Stimulated activated naive CD8-positive, alpha-beta T cell treated with anti-CD3 and anti-CD28 coated beads, Interleukin-15, amount 100 ng/mL, for 72 hours (primary cell): ENCODE results near the gene NOX5.
A peak's percentile ranks its signal among the peaks of the same experiment; 100 is the strongest.

Experiments
- ATAC-seq: fragments of 150-1000 bp; cut with Tn5 transposase; 2 replicates; pipeline ENCODE4 v1.10.0; 2021; ENCODE audit warnings: mild to moderate bottlenecking, moderate library complexity
- DNase-seq, 2 donors: peaks; one replicate each; pipeline ENCODE4 v3.0.0; 2021 to 2022
- H3K27ac Mint-ChIP-seq, 2 donors: one replicate each; pipeline ENCODE4 v1.8.0; 2022; ENCODE audit warnings: mild to moderate bottlenecking in 2 of 2, mixed read lengths in 2 of 2, moderate library complexity in 2 of 2
- H3K27me3 Mint-ChIP-seq: one replicate; pipeline ENCODE4 v1.8.0; 2022; ENCODE audit warnings: mixed read lengths
- H3K4me1 Mint-ChIP-seq: one replicate; pipeline ENCODE4 v1.8.0; 2022; ENCODE audit warnings: mild to moderate bottlenecking, mixed read lengths
- H3K4me3 Mint-ChIP-seq, 2 donors: one replicate each; pipeline ENCODE4 v1.8.0; 2022; ENCODE audit warnings: mild to moderate bottlenecking in 2 of 2, mixed read lengths in 2 of 2, moderate library complexity in 1 of 2
- H3K9me3 Mint-ChIP-seq, 2 donors: one replicate each; pipeline ENCODE4 v1.8.0; 2022; ENCODE audit warnings: mixed read lengths in 2 of 2

The NOX5 gene

DNA sequence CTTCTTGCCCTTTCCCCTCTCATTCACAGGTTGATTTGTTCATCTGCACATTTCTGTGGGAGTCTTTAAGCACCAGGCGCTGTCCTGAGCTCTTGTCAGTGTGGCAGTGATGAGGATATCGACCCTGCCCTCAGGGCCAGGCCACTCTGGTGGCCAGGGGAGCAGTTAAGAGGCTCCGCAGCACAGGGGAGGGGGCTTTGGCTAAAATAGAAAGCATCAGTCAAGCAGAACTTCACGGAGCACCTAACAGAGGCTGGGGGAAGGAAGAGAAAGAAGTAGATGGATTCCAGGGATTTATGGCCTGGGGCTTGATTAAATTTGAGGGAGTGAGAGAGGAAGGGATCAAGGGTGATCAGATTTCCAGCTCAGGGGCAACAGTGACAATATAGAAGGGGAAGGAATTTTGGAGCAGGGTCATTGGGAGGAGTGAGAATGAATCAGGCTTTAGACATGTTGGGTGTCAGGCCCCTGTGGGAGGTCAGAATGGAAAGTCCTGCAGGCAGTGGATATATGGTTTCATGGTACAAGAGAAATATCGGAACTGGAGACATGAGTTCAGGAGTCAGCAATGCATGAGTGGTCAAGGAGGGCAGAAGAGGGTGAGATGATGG is 73.0 kb downstream of the NOX5 start:
- peaks cover 58% of the 10 kb centered on the region for H3K27me3 Mint-ChIP-seq
- H3K27ac Mint-ChIP-seq, result no peak overlapping the region
- no peak overlapping the region for H3K4me3 Mint-ChIP-seq
- DNase-seq (no peak), ATAC-seq (no peak)
- no peaks in the 10 kb centered on the region for H3K9me3 Mint-ChIP-seq
- H3K4me1 Mint-ChIP-seq, result peaks cover 10% of the 10 kb centered on the region

DNA sequence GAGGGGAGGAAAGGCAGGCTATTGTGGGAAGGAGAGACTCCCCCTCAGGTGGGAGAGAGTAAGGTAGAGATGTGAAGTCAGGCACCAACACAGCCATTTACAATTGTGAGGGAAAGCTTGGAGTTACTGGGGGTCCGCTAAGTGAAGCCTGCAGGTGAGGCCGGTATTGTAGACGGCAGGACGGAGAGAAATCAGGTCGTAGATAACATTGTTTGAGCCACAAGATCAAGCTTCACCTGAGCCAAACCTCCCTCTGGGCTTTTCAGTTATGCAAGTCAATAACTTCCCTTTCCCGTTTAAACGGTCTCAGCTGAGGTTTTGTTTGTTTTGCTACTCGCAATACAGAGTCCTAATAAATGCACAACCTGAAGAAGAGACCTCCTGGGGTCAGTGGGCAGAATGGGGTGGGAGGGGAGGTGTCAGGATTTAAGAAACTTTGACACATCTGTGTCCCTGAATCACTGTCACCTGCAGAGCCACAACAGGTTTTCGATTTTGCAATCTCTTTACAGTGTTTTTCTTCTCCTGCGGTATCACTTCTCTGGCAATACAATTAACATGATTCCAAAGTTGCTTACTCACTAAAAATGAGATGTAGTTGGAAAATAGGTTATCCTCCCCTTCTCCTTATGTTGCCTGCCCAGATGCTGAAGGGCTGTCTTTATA is 73.9 kb downstream of the NOX5 start:
- H3K27me3 Mint-ChIP-seq, result peaks cover 58% of the 10 kb centered on the region
- H3K9me3 Mint-ChIP-seq, result no peaks in the 10 kb centered on the region
- H3K4me3 Mint-ChIP-seq, result no peak overlapping the region
- H3K27ac Mint-ChIP-seq, result peak overlapping the region in 1 of 2 donors; percentile 42
- peaks cover under 1% of the 10 kb centered on the region for H3K4me1 Mint-ChIP-seq
- DNase-seq, result no peak
- ATAC-seq, result no peak

DNA sequence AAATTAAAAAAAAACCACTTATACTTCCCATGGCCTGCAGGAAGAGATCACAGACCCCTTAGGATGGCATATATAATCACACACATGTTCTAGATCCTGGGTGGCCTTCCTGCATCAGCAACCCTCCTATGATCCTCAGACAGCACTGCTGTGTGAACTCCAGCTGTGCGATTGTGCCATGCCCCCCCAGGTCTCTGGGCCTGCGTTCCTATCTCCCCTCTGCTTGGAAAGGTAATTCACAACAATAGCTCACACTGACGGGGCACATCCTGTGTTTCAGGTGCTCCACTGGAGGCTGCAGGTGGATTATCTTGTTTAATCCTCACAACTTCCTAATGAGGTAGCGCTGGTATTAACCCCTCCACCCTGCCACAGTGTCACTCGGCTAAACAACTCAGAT is 74.8 kb downstream of the NOX5 start:
- no peak for ATAC-seq
- H3K4me1 Mint-ChIP-seq, result no peaks in the 10 kb centered on the region
- H3K27me3 Mint-ChIP-seq, result peaks cover 54% of the 10 kb centered on the region
- H3K4me3 Mint-ChIP-seq, result no peak overlapping the region
- H3K27ac Mint-ChIP-seq, result no peak overlapping the region
- no peaks in the 10 kb centered on the region for H3K9me3 Mint-ChIP-seq
- DNase-seq, result no peak

DNA sequence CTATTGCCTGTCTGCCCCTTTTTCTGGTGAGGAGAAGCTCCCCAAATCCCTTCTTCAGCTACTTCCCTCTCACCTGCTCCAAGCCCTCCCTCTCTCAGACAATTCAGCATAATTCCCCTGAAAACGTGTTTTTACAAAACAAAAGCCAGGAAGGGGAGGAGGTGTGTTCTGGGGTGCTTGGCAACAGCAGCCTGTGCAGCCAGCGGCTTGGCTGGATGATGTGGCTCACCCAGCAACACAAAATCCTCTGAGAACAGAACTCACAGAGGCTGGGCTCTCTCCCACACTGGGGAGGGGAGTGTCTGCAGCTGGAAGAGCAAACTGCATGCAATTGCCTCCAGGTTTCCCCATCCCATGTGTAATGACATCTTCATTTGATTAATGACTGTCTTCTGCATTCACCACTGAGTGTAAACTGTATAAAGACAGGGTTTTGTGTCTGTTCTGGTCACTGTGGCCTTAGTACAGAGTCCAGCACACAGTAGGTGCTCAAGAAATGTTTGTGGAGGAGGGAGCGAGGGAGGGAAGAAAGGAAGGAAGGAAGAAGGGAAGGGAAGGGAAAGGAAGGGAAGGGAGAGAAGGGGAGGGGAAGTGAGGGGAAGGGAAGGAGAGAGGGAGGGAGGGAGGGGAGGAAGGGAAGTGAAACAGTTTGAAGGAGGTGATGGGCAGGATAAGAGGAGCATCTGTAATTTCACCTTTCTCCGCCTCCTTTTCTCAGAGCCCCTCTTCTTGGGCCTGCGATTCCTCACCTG is 75.9 kb downstream of the NOX5 start:
- no peaks in the 10 kb centered on the region for H3K4me1 Mint-ChIP-seq
- ATAC-seq (no peak), DNase-seq (no peak)
- peaks cover 43% of the 10 kb centered on the region for H3K27me3 Mint-ChIP-seq
- no peak overlapping the region for H3K4me3 Mint-ChIP-seq
- no peak overlapping the region for H3K27ac Mint-ChIP-seq
- no peaks in the 10 kb centered on the region for H3K9me3 Mint-ChIP-seq

DNA sequence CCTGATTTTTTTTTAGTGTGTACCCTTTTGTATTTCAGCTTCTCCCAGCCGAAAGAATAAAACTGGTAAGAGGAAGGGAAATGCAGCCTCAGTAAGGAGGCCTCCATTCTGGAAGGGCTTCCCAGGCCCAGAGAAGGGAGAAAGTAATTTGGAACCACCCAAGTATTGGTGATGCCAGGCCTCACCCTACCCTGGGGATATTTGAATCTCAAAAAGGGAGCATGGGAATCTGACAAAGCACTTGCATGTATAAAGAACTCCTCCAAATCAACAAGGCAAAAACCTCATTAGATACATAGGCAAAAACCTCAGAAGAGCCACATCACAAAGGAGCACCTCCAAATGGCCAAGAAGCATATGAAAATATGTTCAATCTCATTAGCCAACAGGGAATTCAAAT is 77.2 kb downstream of the NOX5 start:
- H3K27me3 Mint-ChIP-seq, result peaks cover 36% of the 10 kb centered on the region
- no peaks in the 10 kb centered on the region for H3K4me1 Mint-ChIP-seq
- no peak overlapping the region for H3K27ac Mint-ChIP-seq
- no peaks in the 10 kb centered on the region for H3K9me3 Mint-ChIP-seq
- no peak overlapping the region for H3K4me3 Mint-ChIP-seq
- DNase-seq (no peak), ATAC-seq (no peak)

DNA sequence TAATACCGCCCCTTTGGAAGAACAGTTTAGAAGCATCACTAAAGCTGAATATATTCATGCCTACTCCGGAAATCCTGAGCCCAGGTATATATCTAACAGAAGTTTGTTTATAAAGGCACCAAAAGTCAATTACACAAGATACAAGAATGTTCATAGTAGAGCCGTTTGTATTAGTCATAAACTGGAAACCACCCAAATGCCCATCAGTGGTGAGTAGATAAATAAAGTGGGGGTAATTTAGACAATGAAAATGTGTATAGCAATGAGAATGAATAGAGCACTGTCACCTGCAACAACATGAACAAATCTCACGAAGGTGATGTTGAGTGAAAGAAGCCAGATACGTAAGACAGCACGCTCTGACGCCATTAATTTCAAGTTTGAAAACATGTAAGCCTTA is 77.7 kb downstream of the NOX5 start:
- no peaks in the 10 kb centered on the region for H3K4me1 Mint-ChIP-seq
- DNase-seq, result no peak
- ATAC-seq, result no peak
- H3K27ac Mint-ChIP-seq, result no peak overlapping the region
- H3K27me3 Mint-ChIP-seq, result peaks cover 31% of the 10 kb centered on the region
- H3K9me3 Mint-ChIP-seq, result no peaks in the 10 kb centered on the region
- H3K4me3 Mint-ChIP-seq, result no peak overlapping the region

DNA sequence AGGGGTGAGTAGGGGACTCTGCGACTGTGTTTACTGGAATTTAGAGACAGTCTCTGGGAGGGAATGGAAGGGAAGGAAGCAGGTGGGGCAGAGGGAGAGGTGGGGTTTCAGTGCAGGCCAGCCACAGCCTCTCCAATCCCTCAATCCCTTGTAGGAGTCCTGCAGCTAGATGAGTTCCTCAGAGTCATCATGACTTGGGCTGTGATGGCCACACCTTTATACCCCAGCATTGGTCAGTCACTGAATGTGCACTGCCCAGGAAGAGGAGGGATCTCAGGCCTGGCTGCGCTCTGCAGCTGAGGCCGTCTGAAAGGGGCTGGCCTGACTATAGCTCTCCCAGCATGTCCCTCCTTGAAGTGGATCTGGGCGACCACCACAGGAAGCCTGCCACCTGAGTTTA is 78.6 kb downstream of the NOX5 start:
- no peak for DNase-seq
- no peak overlapping the region for H3K4me3 Mint-ChIP-seq

DNA sequence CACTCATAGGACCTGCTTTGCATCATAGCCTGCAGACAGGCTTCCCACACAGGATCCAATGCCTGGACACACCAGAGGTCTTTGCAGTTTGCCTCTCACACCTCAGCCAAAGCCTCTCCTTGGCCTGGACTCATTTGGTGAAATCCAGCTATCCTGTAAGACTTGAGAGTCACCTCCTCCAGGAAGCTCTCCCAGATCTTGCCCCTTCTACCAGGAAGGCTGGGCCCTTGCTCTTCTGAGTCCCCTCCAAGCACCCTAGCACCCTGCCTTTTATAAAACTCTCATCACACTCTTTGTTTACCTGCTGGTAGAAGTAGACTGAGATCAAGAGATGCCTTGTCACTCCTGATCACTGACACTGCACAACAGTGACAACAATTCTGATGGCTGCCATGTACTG is 79.1 kb downstream of the NOX5 start:
- Mint-ChIP-seq H3K9me3 (no peaks in the 10 kb centered on the region), H3K27me3 (peaks cover 16% of the 10 kb centered on the region), H3K4me3 (no peak overlapping the region), H3K27ac (no peak overlapping the region), H3K4me1 (no peaks in the 10 kb centered on the region)
- DNase-seq (no peak), ATAC-seq (no peak)

More for the DNA sequence above, 78.6 kb downstream of the NOX5 start:
- no peak for ATAC-seq
- H3K9me3 Mint-ChIP-seq, result no peaks in the 10 kb centered on the region
- H3K4me1 Mint-ChIP-seq, result no peaks in the 10 kb centered on the region
- H3K27ac Mint-ChIP-seq, result no peak overlapping the region
- peaks cover 21% of the 10 kb centered on the region for H3K27me3 Mint-ChIP-seq

DNA sequence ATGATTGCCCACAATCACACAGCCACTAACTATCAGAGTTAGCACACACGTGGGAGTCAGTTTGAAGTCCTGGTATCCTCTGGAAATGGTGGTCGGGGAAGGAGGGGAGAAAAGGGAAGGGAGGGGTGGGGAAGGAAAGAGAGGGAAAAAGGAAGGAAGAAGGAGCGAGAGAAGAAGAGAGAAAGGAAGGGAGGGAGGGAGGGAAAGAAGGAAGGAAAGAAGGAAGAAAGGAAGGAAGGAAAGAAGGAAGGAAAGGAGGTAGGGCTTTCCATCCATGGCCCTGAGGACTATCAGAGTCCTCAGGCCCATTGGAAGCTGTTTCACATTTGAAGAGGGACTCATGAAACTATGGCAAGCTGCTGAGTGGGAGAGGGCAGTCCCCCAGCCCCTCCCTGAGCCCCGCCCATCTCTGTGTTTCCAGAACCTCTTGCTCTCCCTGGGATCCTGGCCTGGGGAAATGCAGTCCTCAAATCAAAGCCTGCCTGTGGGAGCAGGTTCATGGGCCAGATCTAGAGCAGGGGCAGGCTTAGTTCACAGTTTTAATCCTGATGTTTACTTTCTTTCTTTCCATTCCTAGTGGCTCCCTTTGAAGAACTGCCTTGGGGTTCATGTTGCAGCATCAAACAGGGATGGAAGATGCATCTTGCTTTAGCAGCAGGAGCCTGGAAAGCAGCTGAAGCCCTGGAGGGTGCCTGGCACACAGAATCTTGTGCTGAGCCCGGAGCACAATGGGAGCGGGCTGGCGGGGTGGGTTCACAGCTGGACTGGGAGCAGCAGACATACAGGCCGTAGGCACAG is 79.8 kb downstream of the NOX5 start:
- H3K27ac Mint-ChIP-seq, result no peak overlapping the region
- peaks cover 9% of the 10 kb centered on the region for H3K27me3 Mint-ChIP-seq
- DNase-seq (no peak), ATAC-seq (no peak)
- H3K9me3 Mint-ChIP-seq, result no peaks in the 10 kb centered on the region
- no peak overlapping the region for H3K4me3 Mint-ChIP-seq
- H3K4me1 Mint-ChIP-seq, result no peaks in the 10 kb centered on the region

DNA sequence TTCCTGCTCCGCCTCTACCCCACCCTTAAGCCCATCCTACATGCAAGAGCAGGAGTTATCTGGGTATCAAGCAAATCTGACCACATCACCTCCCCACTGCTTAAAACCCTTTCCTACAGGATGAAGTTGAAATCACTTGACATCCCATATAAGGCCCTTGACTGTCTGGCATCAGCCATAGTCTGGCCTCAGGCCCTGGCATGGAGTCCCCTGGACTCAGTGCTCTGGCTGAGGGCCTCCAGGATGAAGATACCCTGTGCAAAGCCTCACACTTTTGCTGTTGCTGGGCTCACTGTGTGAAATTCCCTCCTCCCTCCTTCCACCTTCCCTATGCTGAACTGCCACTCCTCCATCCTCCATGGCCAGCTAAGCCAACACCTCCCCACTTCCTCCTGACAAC is 80.8 kb downstream of the NOX5 start:
- Mint-ChIP-seq H3K4me3 (no peak overlapping the region), H3K9me3 (no peaks in the 10 kb centered on the region), H3K27ac (no peak overlapping the region), H3K4me1 (no peaks in the 10 kb centered on the region), H3K27me3 (no peaks in the 10 kb centered on the region)
- ATAC-seq (no peak), DNase-seq (no peak)

DNA sequence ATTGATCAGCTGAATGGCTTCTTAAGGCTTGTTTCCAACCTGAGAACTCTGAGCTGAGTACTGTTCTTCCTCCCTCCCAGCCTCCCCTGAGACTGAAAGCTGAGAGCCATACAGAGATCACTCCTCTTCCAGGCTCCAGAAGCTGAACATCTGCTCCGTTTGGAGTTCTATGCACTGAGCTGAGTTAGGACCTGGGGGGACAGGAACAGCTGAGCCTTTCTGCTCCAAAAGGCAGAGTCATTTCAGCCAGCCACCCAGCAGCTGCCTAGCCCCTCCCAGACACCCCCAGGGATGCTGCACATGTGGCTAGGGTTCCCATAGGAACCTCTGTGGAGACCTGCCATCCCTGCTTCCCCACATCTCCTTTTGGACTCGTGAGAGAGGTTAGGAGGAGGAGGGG is 81.7 kb downstream of the NOX5 start:
- ATAC-seq (no peak), DNase-seq (no peak)
- Mint-ChIP-seq H3K4me3 (no peak overlapping the region), H3K4me1 (no peaks in the 10 kb centered on the region), H3K27me3 (no peaks in the 10 kb centered on the region), H3K9me3 (no peaks in the 10 kb centered on the region), H3K27ac (no peak overlapping the region)

DNA sequence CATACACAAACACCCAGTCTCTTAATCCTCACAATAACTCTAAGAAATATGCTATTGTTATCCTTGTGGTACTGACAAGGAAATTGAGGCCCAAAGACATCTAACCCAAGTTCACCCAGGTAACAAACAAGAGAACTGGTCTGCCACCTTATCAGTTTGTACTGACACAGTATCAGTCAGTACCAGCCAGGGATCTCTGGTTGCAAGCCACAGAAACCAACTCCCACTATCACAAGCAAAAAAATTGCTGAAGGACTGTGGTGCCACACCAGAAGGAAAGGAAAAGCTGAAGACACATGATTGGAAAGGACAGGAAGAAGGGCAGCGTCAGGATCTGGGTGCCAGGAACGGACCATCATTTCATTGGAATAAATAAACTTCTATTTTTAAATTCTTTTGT is 82.1 kb downstream of the NOX5 start:
- no peak overlapping the region for H3K4me3 Mint-ChIP-seq
- ATAC-seq (no peak), DNase-seq (no peak)
- no peaks in the 10 kb centered on the region for H3K27me3 Mint-ChIP-seq
- H3K9me3 Mint-ChIP-seq, result no peaks in the 10 kb centered on the region
- H3K27ac Mint-ChIP-seq, result no peak overlapping the region
- no peaks in the 10 kb centered on the region for H3K4me1 Mint-ChIP-seq

DNA sequence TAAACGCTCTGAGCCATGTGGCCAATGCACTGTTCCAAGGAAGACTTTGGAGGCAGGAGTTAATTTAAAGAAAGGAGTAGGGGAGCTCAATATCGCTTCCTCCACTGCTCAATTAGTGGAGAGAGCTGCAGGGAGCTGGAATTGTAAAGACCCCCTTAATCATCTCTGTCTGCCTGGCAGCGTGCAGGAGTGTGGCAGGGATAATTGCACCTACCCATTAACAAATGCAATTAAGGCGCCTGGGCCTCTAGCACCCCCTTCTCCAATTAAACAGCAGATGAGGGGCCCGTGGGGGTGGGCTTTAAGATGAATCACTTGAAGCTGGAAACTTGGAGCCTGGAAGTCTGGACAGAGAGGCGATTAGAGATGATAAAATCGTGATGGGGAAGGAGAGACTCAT is 84.3 kb downstream of the NOX5 start:
- Mint-ChIP-seq H3K4me3 (no peak overlapping the region), H3K27me3 (peaks cover 11% of the 10 kb centered on the region), H3K4me1 (peaks cover 8% of the 10 kb centered on the region), H3K9me3 (peaks cover 5% of the 10 kb centered on the region in 2 donors), H3K27ac (peak overlapping the region in 1 of 2 donors; percentile 44)
- ATAC-seq, result no peak
- DNase-seq, result no peak

DNA sequence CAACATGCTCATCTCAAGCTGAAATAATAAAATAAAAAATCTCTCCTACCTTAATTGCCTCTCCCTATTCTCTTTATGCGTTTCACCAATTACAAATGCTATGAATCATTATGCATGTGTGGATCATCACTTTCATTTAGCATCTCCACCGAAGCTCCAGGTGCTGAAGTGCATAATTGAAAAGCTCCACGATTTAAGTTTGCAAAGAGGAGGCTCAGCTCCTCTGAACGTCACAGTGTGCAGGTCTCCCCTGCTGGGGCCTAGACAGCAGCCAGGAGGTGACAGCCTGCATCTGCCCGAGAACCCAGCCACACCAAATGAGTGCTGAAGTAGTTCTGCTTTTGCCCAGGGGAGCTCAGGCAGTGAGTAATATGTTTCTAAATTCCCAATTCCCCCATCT is 85.4 kb downstream of the NOX5 start:
- no peak overlapping the region for H3K27ac Mint-ChIP-seq
- H3K9me3 Mint-ChIP-seq, result peaks cover 5% of the 10 kb centered on the region in 2 donors
- H3K4me1 Mint-ChIP-seq, result peaks cover 18% of the 10 kb centered on the region
- ATAC-seq (no peak), DNase-seq (no peak)
- no peak overlapping the region for H3K4me3 Mint-ChIP-seq
- H3K27me3 Mint-ChIP-seq, result peaks cover 11% of the 10 kb centered on the region

DNA sequence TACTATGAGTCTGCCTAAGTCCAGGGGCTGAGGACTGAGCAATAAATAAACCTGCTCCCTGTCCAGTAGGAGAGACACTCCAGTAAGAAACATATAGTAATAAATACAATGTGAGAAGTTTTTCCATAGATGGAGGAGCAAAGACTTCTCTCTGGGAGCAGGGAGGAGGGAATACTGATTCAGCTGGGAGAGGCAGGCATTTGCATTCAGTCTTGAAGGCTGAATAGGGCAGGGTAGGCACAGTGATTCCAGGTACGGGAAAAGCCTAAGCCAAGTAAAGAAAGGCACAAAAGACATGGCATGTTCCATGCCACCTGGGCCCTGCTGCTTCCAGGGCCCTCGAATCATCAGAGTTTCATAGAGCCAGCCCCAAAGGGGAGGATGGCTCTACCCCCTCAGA is 86.3 kb downstream of the NOX5 start:
- ATAC-seq, result no peak
- peak overlapping the region in 1 of 2 donors; percentile 47 for H3K27ac Mint-ChIP-seq

More for the DNA sequence above, 86.3 kb downstream of the NOX5 start:
- H3K9me3 Mint-ChIP-seq, result peaks cover 5% of the 10 kb centered on the region in 2 donors
- H3K4me1 Mint-ChIP-seq, result peaks cover 18% of the 10 kb centered on the region
- DNase-seq, result no peak
- peaks cover 16% of the 10 kb centered on the region for H3K27me3 Mint-ChIP-seq
- H3K4me3 Mint-ChIP-seq, result no peak overlapping the region
